Endodermal cell (in vitro differentiated cells): ENCODE measurements around the gene NCKIPSD. TPM values are rescaled to one million over a fixed set of nuclear protein-coding genes. Genes with fewer than 3 reads are reported as not detected.
A peak's percentile ranks its signal among the peaks of the same experiment; 100 is the strongest.

ENCODE experiments used
- DNase-seq: peaks from one replicate; pipeline ENCODE4 v3.0.0-alpha.2; 2017
- H3K27ac ChIP-seq: 2 replicates; pipeline ENCODE4 v1.5.1; 2013; ENCODE audit warnings: mild to moderate bottlenecking, low read depth, low read length, moderate library complexity
- H3K27me3 ChIP-seq: 2 replicates; pipeline ENCODE4 v1.6.1; 2013; ENCODE audit warnings: mild to moderate bottlenecking, low read length, moderate library complexity; ENCODE audit not compliant: insufficient read depth, control insufficient read depth, poor library complexity, severe bottlenecking
- H3K36me3 ChIP-seq: 2 replicates; pipeline ENCODE4 v1.7.0; 2013; ENCODE audit warnings: mild to moderate bottlenecking, low read length, moderate library complexity; ENCODE audit not compliant: control insufficient read depth, insufficient read depth
- H3K4me1 ChIP-seq: one replicate; pipeline ENCODE4 v1.7.0; 2013; ENCODE audit warnings: low read length; ENCODE audit not compliant: control insufficient read depth, insufficient read depth
- H3K4me3 ChIP-seq: 2 replicates; pipeline ENCODE4 v1.5.1; 2013; ENCODE audit warnings: mild to moderate bottlenecking, low read length, moderate library complexity
- H3K9ac ChIP-seq: 2 replicates; pipeline ENCODE4 v1.6.1; 2013; ENCODE audit warnings: mild to moderate bottlenecking, low read length, moderate library complexity; ENCODE audit not compliant: poor library complexity, severe bottlenecking; ENCODE audit errors: extremely low read depth
- H3K9me3 ChIP-seq: 2 replicates; pipeline ENCODE4 v1.6.1; 2013; ENCODE audit warnings: mild to moderate bottlenecking, low read length, moderate library complexity; ENCODE audit not compliant: control insufficient read depth
- H3K27ac Mint-ChIP-seq: 2 replicates; pipeline ENCODE4 v1.8.0; 2020; ENCODE audit warnings: mixed read lengths
- H3K27me3 Mint-ChIP-seq: 2 replicates; pipeline ENCODE4 v1.8.0; 2021; ENCODE audit warnings: mild to moderate bottlenecking, mixed read lengths; ENCODE audit not compliant: insufficient read depth
- H3K36me3 Mint-ChIP-seq: 2 replicates; pipeline ENCODE4 v1.8.0; 2020; ENCODE audit warnings: low read depth, mixed read lengths
- H3K4me1 Mint-ChIP-seq: 2 replicates; pipeline ENCODE4 v1.8.0; 2020; ENCODE audit warnings: mixed read lengths
- H3K4me3 Mint-ChIP-seq: 2 replicates; pipeline ENCODE4 v1.8.0; 2020; ENCODE audit warnings: mild to moderate bottlenecking, moderate library complexity, mixed read lengths
- H3K9me3 Mint-ChIP-seq: 2 replicates; pipeline ENCODE4 v1.8.0; 2020; ENCODE audit warnings: mild to moderate bottlenecking, mixed read lengths
- WGBS, 2 experiments: methylation state at CpG; one replicate each; pipeline versions ENCODE4 v1.1.5 to v1.1.7; 2013; ENCODE audit warnings: missing lambda C conversion rate in 2 of 2, mixed read lengths in 1 of 2; ENCODE audit not compliant: insufficient coverage in 1 of 2, insufficient read length in 1 of 2; 5-methylcytosine and 5-hydroxymethylcytosine counted together
- total RNA-seq, 2 donors: library from RNA; stranded (reverse); fragmentation: NEBNext Ultra II Directional in 1 of 2; extraction: Animal tissue kit (Norgen Biotek cat#: 25700) in 1 of 2; gene quantifications; 2 replicates in 1 of 2; 3 replicates in 1 of 2; pipeline ENCODE4 v1.2.1, GENCODE V29; 2021
- TF ChIP-seq, protein P1 (sequence below): fragments of 200-600 bp; sonication (generic); conservative IDR thresholded peaks from 2 replicates; pipeline ENCODE4 v1.5.0; 2021; ENCODE audit warnings: antibody characterized with exemption, mild to moderate bottlenecking

The NCKIPSD gene
- total RNA-seq, 2 donors from 2014 or later: 30.9 to 32.5 TPM

DNA sequence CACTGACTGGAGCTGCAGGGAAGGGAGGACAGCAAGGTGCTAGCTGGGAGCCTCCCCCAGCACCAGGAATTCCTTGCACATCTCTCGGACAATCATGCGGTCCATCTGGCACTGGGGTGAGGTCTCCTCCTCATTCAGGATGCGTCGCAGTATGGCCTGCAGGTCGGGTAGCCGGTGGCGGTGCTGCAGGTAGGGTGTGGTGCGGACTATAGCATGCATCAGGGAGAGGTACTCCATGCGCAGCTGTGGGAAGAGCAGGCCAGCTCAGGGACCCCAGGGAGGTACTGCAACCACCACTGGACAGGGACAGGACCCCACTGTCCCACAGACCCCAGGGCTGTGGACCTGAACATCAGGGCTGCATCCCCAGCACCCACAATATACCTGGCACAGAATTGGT lies 11.2 kb downstream of the NCKIPSD start:
- no peak for DNase-seq
- H3K4me3 Mint-ChIP-seq: no peak overlapping the region
- TF ChIP-seq, protein P1, sequence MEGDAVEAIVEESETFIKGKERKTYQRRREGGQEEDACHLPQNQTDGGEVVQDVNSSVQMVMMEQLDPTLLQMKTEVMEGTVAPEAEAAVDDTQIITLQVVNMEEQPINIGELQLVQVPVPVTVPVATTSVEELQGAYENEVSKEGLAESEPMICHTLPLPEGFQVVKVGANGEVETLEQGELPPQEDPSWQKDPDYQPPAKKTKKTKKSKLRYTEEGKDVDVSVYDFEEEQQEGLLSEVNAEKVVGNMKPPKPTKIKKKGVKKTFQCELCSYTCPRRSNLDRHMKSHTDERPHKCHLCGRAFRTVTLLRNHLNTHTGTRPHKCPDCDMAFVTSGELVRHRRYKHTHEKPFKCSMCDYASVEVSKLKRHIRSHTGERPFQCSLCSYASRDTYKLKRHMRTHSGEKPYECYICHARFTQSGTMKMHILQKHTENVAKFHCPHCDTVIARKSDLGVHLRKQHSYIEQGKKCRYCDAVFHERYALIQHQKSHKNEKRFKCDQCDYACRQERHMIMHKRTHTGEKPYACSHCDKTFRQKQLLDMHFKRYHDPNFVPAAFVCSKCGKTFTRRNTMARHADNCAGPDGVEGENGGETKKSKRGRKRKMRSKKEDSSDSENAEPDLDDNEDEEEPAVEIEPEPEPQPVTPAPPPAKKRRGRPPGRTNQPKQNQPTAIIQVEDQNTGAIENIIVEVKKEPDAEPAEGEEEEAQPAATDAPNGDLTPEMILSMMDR: no peak
- H3K27ac ChIP-seq: no peak overlapping the region
- H3K27me3 Mint-ChIP-seq: no peaks in the 10 kb centered on the region
- no peak overlapping the region for H3K27ac Mint-ChIP-seq
- no peaks in the 10 kb centered on the region for H3K9me3 Mint-ChIP-seq
- no peaks in the 10 kb centered on the region for H3K9me3 ChIP-seq
- H3K36me3 Mint-ChIP-seq: peaks cover 56% of the 10 kb centered on the region
- H3K4me3 ChIP-seq: no peak overlapping the region
- H3K36me3 ChIP-seq: peaks cover 48% of the 10 kb centered on the region
- 95 to 96% methylated on average over 6 to 9 of the region's 9 CpGs for WGBS, 2 experiments
- no peak overlapping the region for H3K9ac ChIP-seq
- H3K4me1 ChIP-seq: no peaks in the 10 kb centered on the region
- H3K4me1 Mint-ChIP-seq: no peaks in the 10 kb centered on the region
- H3K27me3 ChIP-seq: no peaks in the 10 kb centered on the region

DNA sequence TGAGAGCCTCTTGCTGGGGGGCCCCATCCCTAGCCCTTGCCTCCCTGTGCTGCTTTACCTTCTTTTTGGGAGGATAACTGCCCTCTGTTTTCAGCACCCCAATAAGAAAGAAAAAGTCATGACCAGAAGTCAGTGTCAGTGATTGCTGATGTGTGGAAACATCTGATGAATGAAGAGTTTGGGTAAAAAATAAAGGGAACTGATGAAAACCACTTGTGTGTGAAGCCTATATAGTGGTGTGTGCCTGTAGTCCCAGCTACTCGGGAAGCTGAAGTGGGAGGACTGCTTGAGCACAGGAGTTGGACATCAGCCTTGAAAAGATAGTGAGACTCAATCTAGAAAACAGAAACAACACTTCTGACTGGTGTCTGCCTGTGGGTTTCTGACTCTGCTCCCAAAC lies 13.2 kb downstream of the NCKIPSD start:
- DNase-seq: no peak
- Histone ChIP-seq H3K9ac (no peak overlapping the region), H3K4me3 (no peak overlapping the region), H3K9me3 (peaks cover 8% of the 10 kb centered on the region), H3K27ac (no peak overlapping the region), H3K4me1 (no peaks in the 10 kb centered on the region), H3K36me3 (peaks cover 34% of the 10 kb centered on the region), H3K27me3 (no peaks in the 10 kb centered on the region)
- no peaks in the 10 kb centered on the region for H3K27me3 Mint-ChIP-seq
- no peak overlapping the region for H3K4me3 Mint-ChIP-seq
- peaks cover 53% of the 10 kb centered on the region for H3K36me3 Mint-ChIP-seq
- 80 to 88% methylated on average over 1 of the region's 1 CpG for WGBS, 2 experiments
- no peak overlapping the region for H3K27ac Mint-ChIP-seq
- TF ChIP-seq, protein P1: no peak
- no peaks in the 10 kb centered on the region for H3K9me3 Mint-ChIP-seq
- no peaks in the 10 kb centered on the region for H3K4me1 Mint-ChIP-seq

DNA sequence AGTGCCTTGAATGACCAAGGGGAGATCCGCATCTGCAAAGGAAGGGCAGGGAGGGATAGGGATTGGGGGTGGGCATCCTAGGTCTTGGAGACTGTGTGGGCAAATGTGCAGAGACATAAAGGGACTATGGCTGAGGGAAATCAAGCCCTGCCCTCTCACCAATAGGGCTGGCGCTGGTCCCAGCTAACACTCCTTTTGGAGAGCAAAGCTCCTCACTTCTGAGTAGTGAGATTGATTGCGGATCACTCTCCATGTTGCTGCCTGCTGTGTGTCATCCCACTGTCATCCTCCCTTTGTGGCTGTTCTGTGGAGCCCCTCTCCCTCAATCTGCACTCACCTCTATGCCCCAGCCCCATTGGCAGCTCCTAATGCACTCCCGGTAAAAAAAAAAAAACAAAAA lies 20.8 kb downstream of the NCKIPSD start:
- peaks cover 8% of the 10 kb centered on the region for H3K9me3 ChIP-seq
- peaks cover 10% of the 10 kb centered on the region for H3K4me1 Mint-ChIP-seq
- H3K9me3 Mint-ChIP-seq: no peaks in the 10 kb centered on the region
- H3K36me3 ChIP-seq: peaks cover 23% of the 10 kb centered on the region
- no peak overlapping the region for H3K27ac ChIP-seq
- no peak for DNase-seq
- H3K36me3 Mint-ChIP-seq: peaks cover 27% of the 10 kb centered on the region
- H3K27me3 Mint-ChIP-seq: peaks cover 7% of the 10 kb centered on the region
- no peaks in the 10 kb centered on the region for H3K4me1 ChIP-seq
- no peak overlapping the region for H3K9ac ChIP-seq
- WGBS, 2 experiments: 88 to 93% methylated on average over 3 of the region's 4 CpGs
- peak overlapping the region; percentile 100 for H3K27ac Mint-ChIP-seq
- H3K4me3 ChIP-seq: no peak overlapping the region
- TF ChIP-seq, protein P1: no peak
- no peak overlapping the region for H3K4me3 Mint-ChIP-seq
- H3K27me3 ChIP-seq: no peaks in the 10 kb centered on the region
